ENCODE data around the gene TMEM80. TPM values are rescaled to one million over a fixed set of nuclear protein-coding genes. Genes with fewer than 3 reads are reported as not detected.
A peak's percentile ranks its signal among the peaks of the same experiment; 100 is the strongest.
"Not testable (repeated sequence)": the region's sequence is repeated elsewhere in the genome, so short reads cannot be mapped to it uniquely, and the experiment has no call there.

Gene TMEM80
- total and polyA plus RNA-seq, 12 donors = 10.1 to 24.2 (median 14.5) TPM

DNA sequence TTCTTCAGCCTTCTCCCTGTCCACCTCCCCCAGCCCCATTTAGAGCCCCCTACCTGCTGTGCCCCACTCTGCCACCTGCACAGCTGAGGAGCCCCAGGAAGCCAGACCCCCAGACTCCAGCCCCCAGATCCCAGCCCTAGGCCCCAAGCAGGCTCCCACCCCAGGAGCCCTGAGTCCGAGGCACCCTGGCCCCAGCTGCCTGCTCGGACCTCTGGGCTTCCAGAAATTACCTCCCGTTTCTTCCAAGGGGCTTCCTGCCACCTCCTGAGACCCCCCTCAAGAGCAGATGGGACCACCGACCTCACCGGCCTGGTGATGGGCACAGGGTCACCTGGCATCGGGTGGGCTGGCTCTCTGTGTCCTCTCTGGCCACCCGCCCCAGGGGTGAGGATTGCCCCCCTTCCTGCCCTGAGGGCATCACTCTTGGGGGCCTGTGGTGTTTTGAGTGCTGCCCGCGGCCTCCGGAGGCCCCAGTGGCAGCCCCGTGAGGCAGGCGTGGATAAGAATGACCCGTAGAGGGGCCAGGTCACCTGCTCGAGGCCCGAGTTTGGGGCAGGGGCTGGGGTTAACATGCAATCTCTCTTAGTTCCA is 33.4 kb downstream of the TMEM80 start:
- H3K4me3 ChIP-seq = no peak overlapping the region
- no peaks in the 10 kb centered on the region for H3K36me3 ChIP-seq
- 77 to 87% methylated on average over 15 of the region's 15 CpGs for WGBS, 2 donors
- intact Hi-C loops (cut with DNase I) = loop anchor here in 7 of 10 donors (2.0 to 10.0 kb wide), 4 partner anchors 64 to 174 kb away; no protein-coding TSS in a partner anchor
- H3K9me3 ChIP-seq = no peaks in the 10 kb centered on the region
- ATAC-seq (no peak), DNase-seq (no peak)
- TF ChIP-seq, protein P1, sequence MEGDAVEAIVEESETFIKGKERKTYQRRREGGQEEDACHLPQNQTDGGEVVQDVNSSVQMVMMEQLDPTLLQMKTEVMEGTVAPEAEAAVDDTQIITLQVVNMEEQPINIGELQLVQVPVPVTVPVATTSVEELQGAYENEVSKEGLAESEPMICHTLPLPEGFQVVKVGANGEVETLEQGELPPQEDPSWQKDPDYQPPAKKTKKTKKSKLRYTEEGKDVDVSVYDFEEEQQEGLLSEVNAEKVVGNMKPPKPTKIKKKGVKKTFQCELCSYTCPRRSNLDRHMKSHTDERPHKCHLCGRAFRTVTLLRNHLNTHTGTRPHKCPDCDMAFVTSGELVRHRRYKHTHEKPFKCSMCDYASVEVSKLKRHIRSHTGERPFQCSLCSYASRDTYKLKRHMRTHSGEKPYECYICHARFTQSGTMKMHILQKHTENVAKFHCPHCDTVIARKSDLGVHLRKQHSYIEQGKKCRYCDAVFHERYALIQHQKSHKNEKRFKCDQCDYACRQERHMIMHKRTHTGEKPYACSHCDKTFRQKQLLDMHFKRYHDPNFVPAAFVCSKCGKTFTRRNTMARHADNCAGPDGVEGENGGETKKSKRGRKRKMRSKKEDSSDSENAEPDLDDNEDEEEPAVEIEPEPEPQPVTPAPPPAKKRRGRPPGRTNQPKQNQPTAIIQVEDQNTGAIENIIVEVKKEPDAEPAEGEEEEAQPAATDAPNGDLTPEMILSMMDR (IDR thresholded peaks at IDR 0.05) = no peak
- peaks cover 10 to 40% (median 24%) of the 10 kb centered on the region in 9 donors for H3K4me1 ChIP-seq
- peak overlapping the region in 1 of 10 donors; percentile 73 for H3K27ac ChIP-seq
- peaks cover 7 to 50% (median 38%) of the 10 kb centered on the region in 7 donors for H3K27me3 ChIP-seq

DNA sequence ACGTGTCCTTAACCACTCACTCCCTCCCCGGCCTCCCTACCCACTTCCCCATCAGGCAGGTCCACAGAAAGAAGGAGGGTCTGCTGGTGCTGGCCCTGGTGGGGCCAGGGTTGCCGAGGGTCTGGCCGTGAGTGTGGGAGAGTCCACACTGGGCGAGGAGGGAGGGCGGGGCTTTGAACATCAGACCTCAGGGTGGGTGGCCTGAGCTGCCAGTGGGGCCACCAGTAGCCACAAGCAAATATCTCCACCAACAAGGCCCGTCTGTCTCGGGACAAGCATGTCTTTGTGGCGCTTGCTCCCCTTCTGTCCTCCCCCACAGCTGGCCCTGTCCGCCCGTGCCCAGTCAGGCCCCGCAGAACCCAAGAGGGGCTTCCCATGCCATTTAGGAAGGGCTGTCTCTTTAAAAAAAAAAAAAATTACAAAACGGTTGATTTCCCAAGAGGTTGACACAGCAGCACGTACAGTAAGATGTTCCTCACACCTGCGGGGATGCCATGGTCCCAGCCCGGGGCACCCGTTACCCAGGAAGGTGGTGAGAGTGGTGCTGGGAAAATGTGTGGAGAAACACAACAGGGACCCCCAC is 34.0 kb downstream of the TMEM80 start:
- intact Hi-C loops (cut with DNase I) = loop anchor here in 7 of 10 donors (2.0 to 10.0 kb wide), 4 partner anchors 65 to 175 kb away; no protein-coding TSS in a partner anchor

DNA sequence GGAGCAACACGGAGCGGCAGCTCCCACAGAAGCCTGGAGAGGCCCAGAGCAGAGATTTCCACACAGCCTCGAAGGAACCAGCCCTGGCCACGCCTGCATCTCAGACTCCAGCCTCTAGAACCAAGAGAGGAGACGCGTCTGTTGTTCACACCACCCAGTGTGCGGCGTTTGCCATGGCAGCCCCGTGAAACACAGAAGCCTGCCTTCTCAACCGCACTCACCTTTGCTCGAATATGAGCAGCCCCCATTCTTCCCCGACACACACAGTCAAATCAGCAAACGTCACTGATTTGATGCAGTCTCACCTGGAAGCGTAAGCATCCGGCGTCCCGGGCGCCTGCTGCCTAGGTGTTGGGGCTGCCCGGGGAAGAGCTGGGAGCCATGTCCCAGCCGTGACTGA is 37.5 kb downstream of the TMEM80 start:
- Histone ChIP-seq H3K36me3 (no peaks in the 10 kb centered on the region), H3K4me1 (peaks cover 0 to 24% (median 10%) of the 10 kb centered on the region in 9 donors), H3K9me3 (no peaks in the 10 kb centered on the region), H3K27ac (no peak overlapping the region), H3K27me3 (peaks cover 0 to 18% (median 5%) of the 10 kb centered on the region in 7 donors), H3K4me3 (no peak overlapping the region)
- ATAC-seq = no peak
- 78 to 82% methylated on average over 20 of the region's 20 CpGs for WGBS, 2 donors
- intact Hi-C loops (cut with DNase I) = no loop called here
- TF ChIP-seq, protein P1 (IDR thresholded peaks at IDR 0.05) = no peak
- DNase-seq = no peak

More for the DNA sequence above, 34.0 kb downstream of the TMEM80 start:
- Histone ChIP-seq H3K4me3 (no peak overlapping the region), H3K27me3 (peaks cover 7 to 46% (median 32%) of the 10 kb centered on the region in 7 donors), H3K9me3 (no peaks in the 10 kb centered on the region), H3K27ac (peak overlapping the region in 1 of 10 donors; percentile 73), H3K36me3 (no peaks in the 10 kb centered on the region), H3K4me1 (peaks cover 10 to 40% (median 24%) of the 10 kb centered on the region in 9 donors)
- ATAC-seq = no peak
- DNase-seq = no peak
- 59 to 68% methylated on average over 17 of the region's 17 CpGs for WGBS, 2 donors
- TF ChIP-seq, protein P1 (IDR thresholded peaks at IDR 0.05) = no peak

DNA sequence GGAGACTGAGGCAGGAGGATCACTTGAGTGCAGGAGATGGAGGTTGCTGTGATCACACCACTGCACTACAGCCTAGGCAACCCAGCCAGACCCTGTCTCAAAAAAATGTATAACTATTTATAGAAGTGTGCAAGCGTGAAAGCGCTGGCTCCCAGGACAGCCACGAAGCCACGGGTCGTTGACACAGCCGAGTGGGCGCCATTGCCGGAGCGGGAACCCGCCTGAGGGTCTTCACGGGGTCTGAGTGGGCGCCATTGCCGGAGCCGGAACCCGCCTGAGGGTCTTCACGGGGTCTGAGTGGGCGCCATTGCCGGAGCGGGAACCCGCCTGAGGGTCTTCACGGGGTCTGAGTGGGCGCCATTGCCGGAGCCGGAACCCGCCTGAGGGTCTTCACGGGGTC is 38.9 kb downstream of the TMEM80 start:
- ATAC-seq; intact Hi-C loops (cut with DNase I); H3K27ac ChIP-seq; H3K9me3 ChIP-seq; H3K4me3 ChIP-seq; H3K36me3 ChIP-seq; DNase-seq: not testable (repeated sequence)
- 93 to 96% methylated on average over 19 to 26 of the region's 26 CpGs for WGBS, 2 donors
- Histone ChIP-seq H3K27me3 (peaks cover 0 to 11% (median 0%) of the 10 kb centered on the region in 7 donors), H3K4me1 (peaks cover 0 to 13% (median 4%) of the 10 kb centered on the region in 9 donors)

DNA sequence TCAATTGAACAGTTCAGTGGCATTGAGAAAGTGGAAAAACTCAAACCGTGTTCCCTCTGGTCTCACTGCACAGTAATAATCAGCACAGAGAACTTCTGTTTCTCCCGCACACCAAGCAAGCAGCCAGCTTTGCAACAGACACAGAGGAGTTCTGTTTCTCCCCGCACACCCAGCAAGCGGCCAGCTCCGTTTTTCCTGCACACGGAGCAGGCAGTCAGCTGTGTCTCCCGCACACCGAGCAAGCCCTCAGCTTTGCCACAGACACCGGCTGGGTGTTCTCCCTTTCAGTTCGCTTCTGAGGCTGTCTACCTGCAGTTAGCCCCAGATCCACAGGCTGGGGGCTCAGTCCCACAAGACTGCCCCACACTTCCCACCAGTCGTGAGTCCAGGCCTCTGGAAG is 41.8 kb downstream of the TMEM80 start:
- Histone ChIP-seq H3K27me3 (peaks cover 0 to 6% (median 0%) of the 10 kb centered on the region in 7 donors), H3K27ac (peak overlapping the region in 1 of 10 donors; percentile 44), H3K4me1 (peaks cover 0 to 17% (median 4%) of the 10 kb centered on the region in 9 donors), H3K36me3 (no peaks in the 10 kb centered on the region), H3K9me3 (no peaks in the 10 kb centered on the region), H3K4me3 (no peak overlapping the region)
- no peak for DNase-seq
- intact Hi-C loops (cut with DNase I) = no loop called here
- WGBS, 2 donors = 45 to 65% methylated on average over 11 of the region's 11 CpGs
- TF ChIP-seq, protein P1 (IDR thresholded peaks at IDR 0.05) = no peak
- no peak for ATAC-seq

DNA sequence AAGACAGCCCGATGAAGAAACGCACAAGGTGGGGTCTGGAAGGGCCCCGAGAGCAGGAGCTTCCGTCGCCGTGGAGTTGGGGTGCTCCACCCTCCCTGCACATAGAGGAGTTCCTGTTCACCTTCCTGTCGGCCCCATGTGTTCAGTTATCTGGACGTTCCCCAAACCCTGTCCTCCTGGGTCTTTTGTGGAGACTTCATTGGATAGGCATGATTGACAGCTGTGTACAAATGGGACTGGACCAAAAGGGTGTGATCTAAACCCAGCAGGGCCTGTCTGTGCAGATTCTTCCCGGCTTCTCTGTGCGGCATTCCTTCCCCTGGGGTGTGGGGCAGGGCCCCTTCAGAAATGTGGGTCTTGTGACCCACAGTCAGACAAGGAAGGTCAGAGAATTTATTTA is 42.3 kb downstream of the TMEM80 start:
- H3K4me1 ChIP-seq = peaks cover 0 to 17% (median 4%) of the 10 kb centered on the region in 9 donors
- intact Hi-C loops (cut with DNase I); H3K4me3 ChIP-seq; H3K9me3 ChIP-seq; H3K27me3 ChIP-seq; H3K36me3 ChIP-seq; DNase-seq: not testable (repeated sequence)
- ATAC-seq = peak in 5 of 8 donors; percentile 25 to 50 (median 38)
- peak overlapping the region in 1 of 10 donors; percentile 44 for H3K27ac ChIP-seq
- WGBS, 2 donors = 46 to 58% methylated on average over 10 of the region's 10 CpGs

Data from heart right ventricle (tissue), 16 donors.